ENCODE measurements around the gene PADI6.

PADI6 gene

GRCh38 chr1:17447501-17447992, 75.6 kb downstream of the PADI6 start:
- no peaks in the 10 kb centered on the region for H3K36me3 ChIP-seq (ENCODE audit: control insufficient read depth in 1 of 2, insufficient read depth in 2 of 2, low read length in 2 of 2)
- H2AK5ac ChIP-seq (ENCODE audit: low read length): no peak overlapping the region
- H3K4me3 ChIP-seq (ENCODE audit: low read depth, low read length): no peak overlapping the region
- no peaks in the 10 kb centered on the region for H3K4me1 ChIP-seq (ENCODE audit: control insufficient read depth in 1 of 2, insufficient read depth in 2 of 2, low read length in 2 of 2)
- no peak overlapping the region for H3K4ac ChIP-seq (ENCODE audit: low read depth, low read length)
- no peak overlapping the region for H3K14ac ChIP-seq (ENCODE audit: low read length)
- H4K91ac ChIP-seq (ENCODE audit: low read depth, low read length): no peak overlapping the region
- no peak for DNase-seq
- no peak overlapping the region for H3K9ac ChIP-seq (ENCODE audit: low read length)
- H2AFZ ChIP-seq (ENCODE audit: insufficient read depth, low read length, poor library complexity): no peak overlapping the region
- no peak overlapping the region for H2BK12ac ChIP-seq (ENCODE audit: low read length)
- H3K18ac ChIP-seq (ENCODE audit: low read length): no peak overlapping the region
- no peak overlapping the region for H4K12ac ChIP-seq (ENCODE audit: low read depth, low read length)
- WGBS (ENCODE audit: extremely low coverage, insufficient coverage, insufficient read length): no CpG with 5 or more reads among the region's 12 CpGs
- H3K79me1 ChIP-seq (ENCODE audit: low read length): no peaks in the 10 kb centered on the region
- H3K27me3 ChIP-seq (ENCODE audit: insufficient read depth, low read length): no peaks in the 10 kb centered on the region
- H3K27ac ChIP-seq (ENCODE audit: low read depth, low read length): no peak overlapping the region
- H2BK120ac ChIP-seq (ENCODE audit: insufficient read depth, low read length, poor library complexity): no peak overlapping the region
- H3K23ac ChIP-seq (ENCODE audit: low read length): no peak overlapping the region
- H3K79me2 ChIP-seq (ENCODE audit: control insufficient read depth, insufficient read depth, low read length, poor library complexity): no peaks in the 10 kb centered on the region
- H2BK5ac ChIP-seq (ENCODE audit: low read depth, low read length, poor library complexity): no peak overlapping the region
- H3K9me3 ChIP-seq (ENCODE audit: insufficient read depth, low read depth, low read length): no peaks in the 10 kb centered on the region
- H3K4me2 ChIP-seq (ENCODE audit: low read length): no peak overlapping the region
- H4K8ac ChIP-seq (ENCODE audit: low read depth, low read length): no peak overlapping the region

All from trophoblast cell (in vitro differentiated cells and primary cell).